K562 (cell line): ENCODE results near the gene LY6G6D. TPM values are rescaled to one million over a fixed set of nuclear protein-coding genes. Genes with fewer than 3 reads are reported as not detected.

Source experiments
- ARID2 ChIP-seq: fragments of 450-650 bp; IDR thresholded peaks from 2 replicates; pipeline ENCODE4 v1.6.1; 2017; ENCODE audit warnings: antibody characterized with exemption, mild to moderate bottlenecking
- ATF1 ChIP-seq, 2 experiments: fragments of 450-650 bp in 1 of 2; IDR thresholded peaks; 2 replicates each; pipeline ENCODE4 v1.6.1; 2016; ENCODE audit warnings: missing compliant biosample characterization in 1 of 2, missing genetic modification characterization in 1 of 2
- CC2D1A ChIP-seq: fragments of 450-650 bp; IDR thresholded peaks from 2 replicates; pipeline ENCODE4 v1.6.1; 2017; ENCODE audit warnings: mild to moderate bottlenecking
- CHD4 ChIP-seq: fragments of 200-600 bp; sonication (generic); IDR thresholded peaks from 3 replicates; pipeline ENCODE4 v1.6.1; 2012; ENCODE audit warnings: low read depth, mild to moderate bottlenecking, mixed read lengths, low read length, inconsistent platforms; ENCODE audit not compliant: insufficient read depth, insufficient replicate concordance, poor library complexity, severe bottlenecking
- FUS ChIP-seq: fragments of 200-400 bp; formaldehyde crosslinking; optimal IDR thresholded peaks from 2 replicates; pipeline ENCODE3; 2017; ENCODE audit warnings: low read depth, low read length
- LARP7 ChIP-seq: fragments of 450-650 bp; IDR thresholded peaks from 2 replicates; pipeline ENCODE4 v1.6.1; 2016
- MCM7 ChIP-seq, 2 experiments: fragments of 450-650 bp; IDR thresholded peaks; 2 replicates each; pipeline ENCODE4 v1.6.1; 2016 to 2018
- OTX1 ChIP-seq: fragments of 450-650 bp; formaldehyde crosslinking; IDR thresholded peaks from 2 replicates; pipeline ENCODE4 v1.4.0; 2022; ENCODE audit warnings: mild to moderate bottlenecking
- PHB2 ChIP-seq: fragments of 450-650 bp; IDR thresholded peaks from 2 replicates; pipeline ENCODE4 v1.6.1; 2017; ENCODE audit warnings: low read depth
- POLR2A ChIP-seq: fragments of 450-650 bp; conservative IDR thresholded peaks from 2 replicates; pipeline ENCODE4 v1.6.1; 2016
- PPARD ChIP-seq: fragments of 250-450 bp; sonication (Bioruptor Pico); IDR thresholded peaks from 2 replicates; pipeline ENCODE4 v1.8.0; 2022; ENCODE audit warnings: inconsistent platforms, mild to moderate bottlenecking, moderate library complexity
- SMAD3 ChIP-seq: fragments of 450-650 bp; formaldehyde crosslinking; conservative IDR thresholded peaks from 2 replicates; pipeline ENCODE4 v1.4.0; 2020; ENCODE audit warnings: mild to moderate bottlenecking
- ZC3H11A ChIP-seq: IDR thresholded peaks from 2 replicates; pipeline ENCODE4 v1.6.1; 2012; ENCODE audit warnings: low read depth, low read length, improper control_type of control experiment
- ZNF175 ChIP-seq: fragments of 200-800 bp; sonication (Bioruptor generic); IDR thresholded peaks from 2 replicates; pipeline ENCODE4 v1.6.1; 2016; ENCODE audit warnings: low read depth, mild to moderate bottlenecking, missing genetic modification characterization, missing compliant biosample characterization
- ZNF197 ChIP-seq: fragments of 200-800 bp; sonication (Bioruptor generic); IDR thresholded peaks from 2 replicates; pipeline ENCODE4 v1.6.1; 2016; ENCODE audit warnings: low read depth, missing genetic modification characterization, missing compliant biosample characterization
- ZNF282 ChIP-seq: sonication (generic); formaldehyde crosslinking; IDR thresholded peaks from 2 replicates; pipeline ENCODE4 v1.8.1; 2023; ENCODE audit warnings: missing genetic modification reagents
- ZNF354B ChIP-seq: fragments of 250-450 bp; sonication (Bioruptor Pico); IDR thresholded peaks from 2 replicates; pipeline ENCODE4 v1.4.0; 2020
- ZNF561 ChIP-seq: fragments of 450-650 bp; formaldehyde crosslinking; conservative IDR thresholded peaks from 2 replicates; pipeline ENCODE4 v1.4.0; 2020; ENCODE audit warnings: mild to moderate bottlenecking, moderate library complexity
- ZNF668 ChIP-seq: fragments of 250-450 bp; sonication (Bioruptor Pico); IDR thresholded peaks from 2 replicates; pipeline ENCODE4 v1.8.0; 2022; ENCODE audit warnings: mild to moderate bottlenecking, inconsistent platforms
- polyA plus RNA-seq, 8 experiments: library from polyadenylated mRNA; depleted of rRNA in 4 of 8; stranded (reverse) in 5 of 8; unstranded in 3 of 8; fragments of >200 nt; fragmentation: Nextera tagmentation in 2 of 8; fragmentation: Illumina TruSeq in 1 of 8; extraction: Ambion mirVana in 2 of 8; extraction: Trizol in 1 of 8; gene quantifications; 2 replicates each; pipeline versions ENCODE4 v1.2.1 to v1.2.3, GENCODE V29; 2011 to 2014; ENCODE audit warnings: inconsistent platforms in 1 of 8, missing spikeins in 1 of 8
- total RNA-seq, 7 experiments: library from RNA; depleted of rRNA in 6 of 7; stranded (reverse); fragments of >200 nt in 6 of 7; fragmentation: Illumina TruSeq in 2 of 7; extraction: Trizol in 2 of 7; gene quantifications; 2 replicates each; pipeline versions ENCODE4 v1.2.1 to v1.2.3, GENCODE V29; 2011 to 2021; ENCODE audit warnings: low replicate concordance in 1 of 7
- TF ChIP-seq, protein P1 (sequence below): IDR thresholded peaks from 2 replicates; pipeline ENCODE4 v1.6.1; 2014; ENCODE audit warnings: antibody characterized with exemption
- TF ChIP-seq, protein P2 (sequence below): sonication (generic); formaldehyde crosslinking; IDR thresholded peaks from 2 replicates; pipeline ENCODE4 v1.8.0; 2022; ENCODE audit warnings: mild to moderate bottlenecking, missing genetic modification reagents
- TF ChIP-seq, protein P3 (sequence below): fragments of 250-450 bp; sonication (Bioruptor Pico); IDR thresholded peaks from 2 replicates; pipeline ENCODE4 v1.5.0; 2020; ENCODE audit warnings: mild to moderate bottlenecking, borderline replicate concordance
- TF ChIP-seq, protein P4 (sequence below): fragments of 450-650 bp; conservative IDR thresholded peaks from 2 replicates; pipeline ENCODE4 v1.6.1; 2016; ENCODE audit warnings: missing genetic modification characterization, low read depth, mild to moderate bottlenecking, missing compliant biosample characterization, moderate library complexity

Gene LY6G6D
- total and polyA plus RNA-seq, 9 of the 15 experiments (the other 6 are each of a cell fraction or from before 2014, with no cell fraction given): 0.30 to 0.38 TPM; not detected in 7

DNA sequence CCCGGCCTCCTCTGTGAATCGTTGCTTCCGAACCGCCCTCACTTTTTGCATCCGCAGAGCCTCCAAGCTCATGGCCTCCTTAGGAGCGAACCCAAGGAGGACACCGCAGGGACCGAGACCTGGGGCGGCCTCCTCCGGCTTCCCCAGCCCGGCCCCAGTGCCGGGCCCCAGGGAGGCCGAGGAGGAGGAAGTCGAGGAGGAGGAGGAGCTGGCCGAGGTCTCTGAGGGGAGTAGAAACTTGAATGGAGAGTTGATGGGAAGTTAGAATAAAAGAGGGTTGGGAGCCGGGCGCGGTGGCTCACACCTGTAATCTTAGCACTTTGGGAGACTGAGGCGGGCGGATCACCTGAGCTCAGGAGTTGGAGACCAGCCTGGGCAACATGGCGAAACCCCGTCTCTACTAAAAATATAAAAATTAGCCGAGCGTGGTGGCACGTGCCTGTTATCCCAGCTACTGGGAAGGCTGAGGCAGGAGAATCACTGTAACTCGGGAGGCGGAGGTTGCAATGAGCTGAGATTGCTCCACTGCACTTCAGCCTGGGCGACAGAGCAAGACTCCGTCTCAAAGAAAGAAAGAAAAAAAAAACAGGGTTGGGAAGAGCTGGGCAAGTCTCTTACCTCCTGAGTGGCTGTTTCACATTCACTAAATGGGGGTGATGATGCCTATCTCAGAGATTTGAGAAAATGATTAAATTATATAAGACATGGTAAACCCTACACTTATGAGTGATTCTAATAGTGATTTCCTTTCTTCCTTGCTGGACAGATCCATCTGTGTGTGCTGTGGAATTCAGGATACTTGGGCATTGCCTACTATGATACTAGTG lies 25.5 kb downstream of the LY6G6D start (continued):
- TF ChIP-seq ZNF561 (CRISPR knock-in tag) (no peak; the same call in 1 of the 2 replicates), ARID2 (no peak; the same call in 1 of the 2 replicates), ATF1 (CRISPR knock-in tag; IDR thresholded peaks at IDR 0.05) (no peak), ATF1 (tag; IDR thresholded peaks at IDR 0.05) (no peak), ZC3H11A (no peak), CC2D1A (peak; percentile 13; the same call in 1 of the 2 replicates), ZNF197 (CRISPR knock-in tag) (no peak), CHD4 (no peak), MCM7 (IDR thresholded peaks at IDR 0.05) (0 out of 4 replicates have a peak, but pooled peaks of 1 of the 2 experiments have one; percentile 18), FUS (no peak), ZNF175 (CRISPR knock-in tag) (no peak), OTX1 (peak; percentile 5; the same call in 1 of the 2 replicates), PPARD (CRISPR knock-in tag) (no peak), SMAD3 (no peak), ZNF354B (no peak), PHB2 (no peak), LARP7 (0 out of 2 replicates have a peak, but pooled peaks have one; percentile 19), POLR2A (peak; percentile 2; the same call in 1 of the 2 replicates), ZNF282 (CRISPR knock-in tag) (no peak), ZNF668 (CRISPR knock-in tag) (no peak)
- TF ChIP-seq, protein P1, sequence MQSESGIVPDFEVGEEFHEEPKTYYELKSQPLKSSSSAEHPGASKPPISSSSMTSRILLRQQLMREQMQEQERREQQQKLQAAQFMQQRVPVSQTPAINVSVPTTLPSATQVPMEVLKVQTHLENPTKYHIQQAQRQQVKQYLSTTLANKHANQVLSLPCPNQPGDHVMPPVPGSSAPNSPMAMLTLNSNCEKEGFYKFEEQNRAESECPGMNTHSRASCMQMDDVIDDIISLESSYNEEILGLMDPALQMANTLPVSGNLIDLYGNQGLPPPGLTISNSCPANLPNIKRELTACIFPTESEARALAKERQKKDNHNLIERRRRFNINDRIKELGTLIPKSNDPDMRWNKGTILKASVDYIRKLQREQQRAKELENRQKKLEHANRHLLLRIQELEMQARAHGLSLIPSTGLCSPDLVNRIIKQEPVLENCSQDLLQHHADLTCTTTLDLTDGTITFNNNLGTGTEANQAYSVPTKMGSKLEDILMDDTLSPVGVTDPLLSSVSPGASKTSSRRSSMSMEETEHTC: no peak
- TF ChIP-seq, protein P2, sequence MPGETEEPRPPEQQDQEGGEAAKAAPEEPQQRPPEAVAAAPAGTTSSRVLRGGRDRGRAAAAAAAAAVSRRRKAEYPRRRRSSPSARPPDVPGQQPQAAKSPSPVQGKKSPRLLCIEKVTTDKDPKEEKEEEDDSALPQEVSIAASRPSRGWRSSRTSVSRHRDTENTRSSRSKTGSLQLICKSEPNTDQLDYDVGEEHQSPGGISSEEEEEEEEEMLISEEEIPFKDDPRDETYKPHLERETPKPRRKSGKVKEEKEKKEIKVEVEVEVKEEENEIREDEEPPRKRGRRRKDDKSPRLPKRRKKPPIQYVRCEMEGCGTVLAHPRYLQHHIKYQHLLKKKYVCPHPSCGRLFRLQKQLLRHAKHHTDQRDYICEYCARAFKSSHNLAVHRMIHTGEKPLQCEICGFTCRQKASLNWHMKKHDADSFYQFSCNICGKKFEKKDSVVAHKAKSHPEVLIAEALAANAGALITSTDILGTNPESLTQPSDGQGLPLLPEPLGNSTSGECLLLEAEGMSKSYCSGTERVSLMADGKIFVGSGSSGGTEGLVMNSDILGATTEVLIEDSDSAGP (CRISPR knock-in tag): 0 out of 2 replicates have a peak, but pooled peaks have one; percentile 15
- TF ChIP-seq, protein P3, sequence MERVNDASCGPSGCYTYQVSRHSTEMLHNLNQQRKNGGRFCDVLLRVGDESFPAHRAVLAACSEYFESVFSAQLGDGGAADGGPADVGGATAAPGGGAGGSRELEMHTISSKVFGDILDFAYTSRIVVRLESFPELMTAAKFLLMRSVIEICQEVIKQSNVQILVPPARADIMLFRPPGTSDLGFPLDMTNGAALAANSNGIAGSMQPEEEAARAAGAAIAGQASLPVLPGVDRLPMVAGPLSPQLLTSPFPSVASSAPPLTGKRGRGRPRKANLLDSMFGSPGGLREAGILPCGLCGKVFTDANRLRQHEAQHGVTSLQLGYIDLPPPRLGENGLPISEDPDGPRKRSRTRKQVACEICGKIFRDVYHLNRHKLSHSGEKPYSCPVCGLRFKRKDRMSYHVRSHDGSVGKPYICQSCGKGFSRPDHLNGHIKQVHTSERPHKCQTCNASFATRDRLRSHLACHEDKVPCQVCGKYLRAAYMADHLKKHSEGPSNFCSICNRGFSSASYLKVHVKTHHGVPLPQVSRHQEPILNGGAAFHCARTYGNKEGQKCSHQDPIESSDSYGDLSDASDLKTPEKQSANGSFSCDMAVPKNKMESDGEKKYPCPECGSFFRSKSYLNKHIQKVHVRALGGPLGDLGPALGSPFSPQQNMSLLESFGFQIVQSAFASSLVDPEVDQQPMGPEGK (CRISPR knock-in tag): no peak
- TF ChIP-seq, protein P4, sequence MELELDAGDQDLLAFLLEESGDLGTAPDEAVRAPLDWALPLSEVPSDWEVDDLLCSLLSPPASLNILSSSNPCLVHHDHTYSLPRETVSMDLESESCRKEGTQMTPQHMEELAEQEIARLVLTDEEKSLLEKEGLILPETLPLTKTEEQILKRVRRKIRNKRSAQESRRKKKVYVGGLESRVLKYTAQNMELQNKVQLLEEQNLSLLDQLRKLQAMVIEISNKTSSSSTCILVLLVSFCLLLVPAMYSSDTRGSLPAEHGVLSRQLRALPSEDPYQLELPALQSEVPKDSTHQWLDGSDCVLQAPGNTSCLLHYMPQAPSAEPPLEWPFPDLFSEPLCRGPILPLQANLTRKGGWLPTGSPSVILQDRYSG (tag): no peak
